SIG-M5 treated with dmso at 0.1 percent for 504 hours (cell line): Measurements from ENCODE around the gene MANBA.
"Not testable (repeated sequence)": the region's sequence is repeated elsewhere in the genome, so short reads cannot be mapped to it uniquely, and the experiment has no call there.

ENCODE experiments used
- DNase-seq: peaks from one replicate; lab custom pipeline; 2025; ENCODE audit not compliant: unreplicated experiment; lab: John Stamatoyannopoulos, UW

MANBA gene

GRCh38 chr4:102764901-102765300, 4.1 kb upstream of the MANBA start:
- DNase-seq, result no peak

- no peak for DNase-seq
Measured at GRCh38 chr4:102761906-102762305, 1.1 kb upstream of the MANBA start.

DNA sequence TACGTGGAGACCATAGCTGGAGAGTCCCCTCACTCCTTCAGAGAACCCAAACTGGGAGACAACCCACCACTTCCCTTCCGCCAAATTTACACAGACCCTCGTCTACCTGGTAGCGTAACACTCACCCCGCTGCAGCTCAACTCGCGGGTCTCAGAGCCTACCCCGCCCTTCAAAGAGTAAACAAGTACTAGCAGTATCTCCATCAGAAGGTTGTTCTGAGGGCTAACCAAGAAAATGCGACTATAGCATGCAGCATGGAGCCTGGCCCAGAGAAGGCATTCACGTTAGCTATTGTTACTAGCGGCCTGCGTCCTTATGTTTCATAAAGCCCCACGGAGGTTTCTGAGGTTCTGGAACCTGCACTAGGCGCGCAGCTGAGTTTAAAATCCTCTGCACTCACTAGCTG, 531 bp upstream of the MANBA start:
- no peak for DNase-seq

DNA sequence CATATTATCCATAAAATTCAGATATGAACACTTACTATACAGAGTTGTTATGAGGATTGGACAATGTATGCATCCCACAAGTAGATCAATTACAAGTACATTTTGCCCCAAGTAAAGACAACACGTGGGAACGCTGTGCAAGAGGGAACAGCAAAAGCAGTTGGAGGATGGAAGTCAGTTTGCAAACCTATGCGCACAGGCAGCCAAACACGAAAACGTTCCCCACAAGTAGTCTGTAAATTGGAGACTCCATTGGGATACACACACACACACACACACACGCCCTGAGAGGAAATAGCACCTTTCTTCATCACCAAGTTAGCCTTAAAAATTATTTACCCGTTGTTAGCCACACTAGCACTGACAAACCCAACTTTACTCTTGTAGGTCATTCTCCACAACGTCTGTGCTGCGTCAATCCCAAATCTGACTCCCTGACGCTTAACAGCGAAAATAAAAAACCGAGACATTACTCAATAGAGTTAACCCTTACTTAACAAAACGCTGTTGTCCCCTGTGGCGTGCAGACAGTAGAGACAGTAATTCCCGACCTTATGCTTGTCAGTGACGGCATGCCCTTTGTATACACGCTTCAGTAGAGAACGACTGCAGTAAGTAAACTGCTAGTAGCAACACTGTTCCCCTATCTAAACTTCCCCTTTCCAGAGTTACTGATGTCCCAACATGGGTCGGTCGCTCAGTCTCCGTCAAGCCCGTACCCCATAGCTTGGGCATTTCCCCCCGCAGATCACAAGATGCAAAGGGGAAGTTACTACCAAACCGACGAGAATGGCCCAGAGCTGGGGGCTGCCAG, 730 bp downstream of the MANBA start:
- DNase-seq, result peak; percentile 98

- peak; percentile 25 for DNase-seq
Measured at GRCh38 chr4:102758241-102759160, 2.3 kb downstream of the MANBA start.

DNA sequence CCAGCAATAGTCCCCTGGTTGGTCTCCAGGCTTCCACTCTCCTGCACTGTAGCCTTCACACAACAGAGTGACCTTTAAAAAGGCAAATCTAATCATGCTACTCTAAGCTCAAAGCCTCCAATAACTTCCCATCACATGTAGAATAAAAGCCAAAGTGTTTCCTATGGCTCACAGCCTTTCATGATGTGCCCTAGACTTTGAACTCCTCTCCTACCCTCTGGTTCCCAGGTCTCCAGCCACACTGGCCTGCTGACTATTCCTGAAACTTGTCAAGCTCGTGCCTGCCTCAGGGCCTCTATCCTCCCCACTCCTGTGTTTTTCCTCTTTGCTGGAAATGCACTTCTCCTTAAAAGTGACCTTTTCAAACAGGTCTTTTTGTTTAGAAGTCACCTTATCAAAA, 3.1 kb downstream of the MANBA start:
- DNase-seq, result no peak

- no peak for DNase-seq
Measured at GRCh38 chr4:102754044-102754443, 6.7 kb downstream of the MANBA start.

- no peak for DNase-seq
Measured at GRCh38 chr4:102751941-102752340, 8.8 kb downstream of the MANBA start.

DNA sequence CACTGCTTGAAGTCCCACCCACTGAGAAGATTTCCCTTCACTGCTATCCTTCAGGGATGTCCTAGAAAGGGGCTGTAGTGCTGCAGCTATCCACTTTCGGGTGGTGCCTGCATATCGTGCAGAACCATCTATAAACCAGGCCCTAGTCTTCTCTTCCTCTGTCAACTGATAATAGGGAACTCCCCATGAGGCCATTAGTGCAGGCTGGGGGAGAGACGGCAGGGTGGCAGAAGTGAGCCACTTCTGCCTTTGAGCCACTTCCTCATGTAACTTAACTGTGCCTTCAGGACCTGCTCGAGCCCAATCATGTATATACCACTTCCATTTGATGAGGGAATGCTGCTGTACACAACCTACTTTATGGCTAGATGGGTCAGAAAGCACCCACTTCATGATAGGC, 17.4 kb downstream of the MANBA start:
- DNase-seq, result peak; percentile 55

DNA sequence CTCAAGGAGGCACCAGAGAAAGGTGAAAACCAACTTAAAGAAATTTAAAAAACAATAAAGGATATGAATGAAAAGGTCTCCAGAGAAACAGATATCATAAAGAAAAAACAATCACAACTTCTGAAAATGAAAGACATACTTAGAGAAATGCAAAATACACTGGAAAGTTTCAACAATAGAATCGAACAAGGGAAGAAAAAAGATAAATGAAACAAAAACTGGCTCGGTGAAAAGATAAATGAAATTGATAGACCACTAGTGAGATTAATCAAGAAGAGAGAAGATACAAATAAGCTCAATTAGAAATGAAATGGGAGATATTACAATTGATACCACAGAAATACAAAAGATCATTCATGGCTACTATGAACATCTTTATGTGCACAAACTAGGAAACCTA, 22.0 kb downstream of the MANBA start:
- not testable (repeated sequence) for DNase-seq

GRCh38 chr4:102736636-102737549, 23.9 kb downstream of the MANBA start:
- DNase-seq, result no peak

GRCh38 chr4:102735582-102735981, 25.2 kb downstream of the MANBA start:
- peak; percentile 3 for DNase-seq

- peak; percentile 80 for DNase-seq
Measured at GRCh38 chr4:102734591-102735385, 26.0 kb downstream of the MANBA start.

- no peak for DNase-seq
Measured at GRCh38 chr4:102734116-102734515, 26.7 kb downstream of the MANBA start.

DNA sequence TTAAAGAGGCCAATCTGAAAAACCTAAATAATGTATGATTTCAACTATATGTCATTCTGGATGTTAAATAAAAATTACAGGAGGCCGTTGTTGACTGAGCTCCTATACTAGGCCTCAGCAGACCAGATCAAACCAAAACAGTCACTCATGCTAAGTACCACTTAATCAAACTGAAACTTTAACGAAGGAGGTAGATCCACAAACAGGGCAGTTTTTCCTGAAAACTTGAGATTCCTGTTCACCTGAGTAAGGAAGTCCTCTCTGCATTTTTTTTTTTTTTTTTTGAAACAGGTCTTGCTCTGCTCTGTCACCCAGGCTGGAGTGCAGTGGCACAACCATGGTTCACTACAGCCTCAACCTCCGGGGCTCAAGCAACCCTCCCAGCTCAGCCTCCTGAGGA, 27.7 kb downstream of the MANBA start:
- DNase-seq, result no peak

- no peak for DNase-seq
Measured at GRCh38 chr4:102732678-102733077, 28.1 kb downstream of the MANBA start.

- no peak for DNase-seq
Measured at GRCh38 chr4:102730968-102731533, 29.7 kb downstream of the MANBA start.

DNA sequence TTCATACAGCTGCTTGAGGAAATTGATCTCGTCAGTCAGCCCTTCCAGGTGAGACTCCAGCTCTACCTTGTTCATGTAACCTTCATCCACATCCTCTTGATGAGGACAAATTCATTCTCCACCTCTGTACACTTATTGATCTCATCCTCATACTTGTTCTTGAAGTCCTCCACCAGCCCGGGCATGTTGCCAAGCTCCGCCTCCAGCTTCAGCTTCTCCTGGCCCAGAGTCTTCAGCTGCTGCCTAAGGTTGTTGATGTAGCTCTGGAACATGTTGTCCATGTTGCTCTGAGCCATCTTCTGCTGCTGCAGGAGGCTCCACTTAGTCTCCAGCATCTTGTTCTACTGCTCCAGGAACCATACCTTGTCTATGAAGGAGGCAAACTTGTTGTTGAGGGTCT, 31.3 kb downstream of the MANBA start:
- not testable (repeated sequence) for DNase-seq

DNA sequence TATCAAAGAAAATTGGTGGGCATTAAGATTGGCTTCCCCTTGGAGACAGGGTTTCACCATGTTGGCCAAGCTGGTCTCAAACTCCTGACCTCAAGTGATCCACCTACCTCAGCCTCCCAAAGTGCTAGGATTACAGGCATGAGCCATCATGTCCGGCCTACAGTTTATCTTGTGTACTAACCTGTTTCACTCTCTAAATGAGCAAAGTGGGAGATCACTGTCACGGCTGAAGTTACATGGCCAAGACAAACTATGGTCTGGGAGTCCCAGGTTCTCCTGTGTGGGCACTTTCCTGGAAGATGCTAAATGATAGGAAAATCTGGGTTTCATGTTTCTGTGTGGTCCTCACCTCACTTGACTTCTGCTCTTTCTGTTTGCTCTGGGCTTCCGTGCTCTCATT, 33.8 kb downstream of the MANBA start:
- not testable (repeated sequence) for DNase-seq

GRCh38 chr4:102726068-102726467, 34.7 kb downstream of the MANBA start:
- DNase-seq, result no peak
